Naive thymus-derived CD4-positive, alpha-beta T cell (primary cell): Measurements from ENCODE around the gene PPP1R36. TPM values are rescaled to one million over a fixed set of nuclear protein-coding genes. Genes with fewer than 3 reads are reported as not detected.
"Not testable (repeated sequence)": the region's sequence is repeated elsewhere in the genome, so short reads cannot be mapped to it uniquely, and the experiment has no call there.

Experiments
- ATAC-seq: fragments of 150-1000 bp; cut with Tn5 transposase; 2 replicates; pipeline ENCODE4 v1.10.0; 2021; ENCODE audit warnings: mild to moderate bottlenecking, moderate library complexity
- CTCF ChIA-PET: fragments of 350-600 bp; sonication (Branson Sonifier 250); formaldehyde crosslinking; loops from one replicate; lab custom pipeline; 2021; ENCODE audit warnings: antibody characterized with exemption; lab: Charles Lee
- POLR2A ChIA-PET: fragments of 350-600 bp; sonication (Branson Sonifier 250); formaldehyde crosslinking; loops from one replicate; lab custom pipeline; 2021; ENCODE audit warnings: antibody characterized with exemption, inconsistent platforms; lab: Charles Lee
- DNase-seq, 9 donors: peaks; one replicate each; pipeline versions ENCODE4 v3.0.0 to v3.0.0-alpha.2; 2020 to 2022; ENCODE audit warnings: mixed read lengths in 1 of 9
- H3K27ac ChIP-seq: one replicate; pipeline ENCODE4 v1.7.0; 2013; ENCODE audit warnings: mild to moderate bottlenecking, low read depth, low read length, moderate library complexity
- H3K27me3 ChIP-seq, 2 donors: one replicate each; pipeline ENCODE4 v1.7.0; 2013; ENCODE audit warnings: low read length in 2 of 2, mild to moderate bottlenecking in 2 of 2, moderate library complexity in 2 of 2; ENCODE audit not compliant: control insufficient read depth in 2 of 2, insufficient read depth in 2 of 2
- H3K36me3 ChIP-seq, 3 experiments: 1 replicate in 2 of 3; 2 replicates in 1 of 3; pipeline ENCODE4 v1.7.0; 2013; ENCODE audit warnings: low read length in 3 of 3, mild to moderate bottlenecking in 3 of 3, moderate library complexity in 1 of 3; ENCODE audit not compliant: insufficient read depth in 3 of 3, control insufficient read depth in 2 of 3
- H3K4me1 ChIP-seq, 2 donors: one replicate each; pipeline ENCODE4 v1.7.0; 2013; ENCODE audit warnings: low read length in 2 of 2, mild to moderate bottlenecking in 2 of 2, moderate library complexity in 1 of 2; ENCODE audit not compliant: control insufficient read depth in 2 of 2, insufficient read depth in 2 of 2
- H3K4me3 ChIP-seq: 2 replicates; pipeline ENCODE4 v1.7.0; 2013; ENCODE audit warnings: mild to moderate bottlenecking, low read length
- H3K9me3 ChIP-seq, 3 experiments: 1 replicate in 2 of 3; 2 replicates in 1 of 3; pipeline ENCODE4 v1.7.0; 2013; ENCODE audit warnings: low read length in 3 of 3; ENCODE audit not compliant: control insufficient read depth in 2 of 3
- H3K27ac Mint-ChIP-seq, 9 donors: one replicate each; pipeline ENCODE4 v1.8.0; 2020 to 2022; ENCODE audit warnings: mixed read lengths in 9 of 9, mild to moderate bottlenecking in 8 of 9, moderate library complexity in 5 of 9, inconsistent platforms in 2 of 9
- H3K27me3 Mint-ChIP-seq, 5 donors: one replicate each; pipeline ENCODE4 v1.8.0; 2021 to 2022; ENCODE audit warnings: mixed read lengths in 5 of 5, mild to moderate bottlenecking in 1 of 5
- H3K36me3 Mint-ChIP-seq, 5 donors: one replicate each; pipeline ENCODE4 v1.8.0; 2020 to 2022; ENCODE audit warnings: mixed read lengths in 5 of 5, mild to moderate bottlenecking in 3 of 5, inconsistent platforms in 1 of 5
- H3K4me1 Mint-ChIP-seq, 7 donors: one replicate each; pipeline ENCODE4 v1.8.0; 2020 to 2022; ENCODE audit warnings: mixed read lengths in 7 of 7, mild to moderate bottlenecking in 3 of 7, inconsistent platforms in 1 of 7
- H3K4me3 Mint-ChIP-seq, 10 donors: one replicate each; pipeline ENCODE4 v1.8.0; 2020 to 2022; ENCODE audit warnings: mild to moderate bottlenecking in 10 of 10, mixed read lengths in 10 of 10, moderate library complexity in 6 of 10, inconsistent platforms in 2 of 10
- H3K9me3 Mint-ChIP-seq, 11 donors: one replicate each; pipeline ENCODE4 v1.8.0; 2020 to 2022; ENCODE audit warnings: mixed read lengths in 11 of 11, mild to moderate bottlenecking in 4 of 11, inconsistent platforms in 1 of 11, moderate library complexity in 1 of 11
- intact Hi-C, 2 donors: fragments of 100-400 bp; cut with micrococcal nuclease; formaldehyde crosslinking; loops; one replicate each; pipeline ENCODE4 v1.15.1; 2023
- polyA plus RNA-seq, 2 donors: library from polyadenylated mRNA; unstranded; fragments of 300-500 nt; fragmentation: Illumina TruSeq; gene quantifications; one replicate each; pipeline ENCODE4 v1.2.3, GENCODE V29; 2021
- total RNA-seq, 6 experiments: library from RNA in 5 of 6; stranded (reverse) in 5 of 6; gene quantifications; 1 replicate in 5 of 6; 2 replicates in 1 of 6; pipeline ENCODE4 v1.2.3 and lab custom pipeline; 2021 to 2026

The PPP1R36 gene
- total and polyA plus RNA-seq, 7 experiments from 2014 or later = 0.30 to 0.31 TPM; not detected in 5

DNA sequence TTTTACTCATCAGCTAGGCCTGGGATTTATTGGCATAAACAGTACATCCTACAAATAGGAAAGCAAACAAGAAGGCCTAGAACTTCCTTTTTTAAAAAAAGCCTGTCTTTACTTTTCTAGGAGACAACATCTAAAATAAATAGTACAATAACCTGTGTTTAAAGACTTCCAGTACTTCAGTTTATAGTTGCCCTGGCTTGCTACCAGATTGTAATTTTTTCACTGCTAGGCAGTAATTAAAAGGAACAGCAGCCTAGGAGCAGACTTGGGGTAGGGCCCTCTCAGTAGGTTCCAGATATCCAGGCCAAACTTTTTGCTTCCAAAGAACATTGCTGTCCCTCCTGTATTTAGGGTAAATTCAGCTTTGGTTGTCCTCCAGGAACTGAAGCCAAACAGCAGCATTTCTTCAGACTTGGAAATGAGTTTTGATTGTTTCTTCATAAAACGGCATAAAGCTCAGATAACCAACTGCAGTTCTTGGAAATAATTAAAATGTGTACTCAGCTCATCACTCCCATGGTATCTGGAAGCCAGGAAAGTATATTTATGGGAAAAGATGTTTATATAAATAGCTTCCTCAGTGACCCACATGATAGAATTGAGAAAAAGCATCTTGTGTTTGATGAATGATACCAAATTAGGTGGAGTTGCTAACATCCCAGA is 61.7 kb downstream of the PPP1R36 start:
- Histone ChIP-seq H3K9me3 (no peaks in the 10 kb centered on the region), H3K27me3 (no peaks in the 10 kb centered on the region), H3K27ac (no peak overlapping the region), H3K36me3 (no peaks in the 10 kb centered on the region), H3K4me1 (no peaks in the 10 kb centered on the region), H3K4me3 (no peak overlapping the region)
- peaks cover 0 to under 1% (median 0%) of the 10 kb centered on the region in 11 donors for H3K9me3 Mint-ChIP-seq
- H3K4me3 Mint-ChIP-seq = no peak overlapping the region
- ATAC-seq (no peak), DNase-seq (no peak)
- H3K27ac Mint-ChIP-seq = no peak overlapping the region
- ChIA-PET POLR2A (no interaction called here), CTCF (interaction anchor here (1.2 kb wide), 1 partner anchor 280 kb away, joined by 3 read pairs; no protein-coding TSS in a partner anchor)
- intact Hi-C loops = no loop called here
- no peaks in the 10 kb centered on the region for H3K4me1 Mint-ChIP-seq
- peaks cover 0 to 26% (median 5%) of the 10 kb centered on the region in 5 donors for H3K27me3 Mint-ChIP-seq
- H3K36me3 Mint-ChIP-seq = no peaks in the 10 kb centered on the region

DNA sequence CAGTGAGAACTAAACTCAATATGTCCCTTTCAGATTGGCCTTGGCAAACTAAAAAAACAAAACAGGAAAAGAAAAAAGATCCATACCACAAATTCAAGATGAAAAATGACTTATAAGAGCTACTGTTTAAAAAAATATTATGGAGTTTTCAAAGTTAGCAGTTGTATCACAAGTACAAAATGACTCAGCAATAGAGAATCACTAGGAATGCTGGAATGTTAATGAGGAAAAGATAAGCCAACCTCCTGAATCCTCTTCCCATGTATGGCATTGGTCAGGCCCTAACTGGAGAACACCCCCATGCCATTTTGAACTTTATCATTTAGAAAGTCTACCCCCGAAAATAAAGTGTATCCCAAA is 62.2 kb downstream of the PPP1R36 start:
- Mint-ChIP-seq H3K27ac (no peak overlapping the region), H3K36me3 (no peaks in the 10 kb centered on the region), H3K4me1 (peaks cover 0 to under 1% (median 0%) of the 10 kb centered on the region in 7 donors), H3K9me3 (no peaks in the 10 kb centered on the region), H3K4me3 (no peak overlapping the region), H3K27me3 (peaks cover under 1 to 25% (median 4%) of the 10 kb centered on the region in 5 donors)
- intact Hi-C loops = no loop called here
- H3K27me3 ChIP-seq = no peaks in the 10 kb centered on the region
- no peak overlapping the region for H3K4me3 ChIP-seq
- CTCF ChIA-PET = interaction anchor here (1.2 kb wide), 1 partner anchor 279 kb away, joined by 3 read pairs; no protein-coding TSS in a partner anchor
- DNase-seq = no peak
- no peaks in the 10 kb centered on the region for H3K36me3 ChIP-seq
- POLR2A ChIA-PET = no interaction called here
- no peaks in the 10 kb centered on the region for H3K9me3 ChIP-seq
- no peaks in the 10 kb centered on the region for H3K4me1 ChIP-seq
- ATAC-seq = no peak
- H3K27ac ChIP-seq = no peak overlapping the region

DNA sequence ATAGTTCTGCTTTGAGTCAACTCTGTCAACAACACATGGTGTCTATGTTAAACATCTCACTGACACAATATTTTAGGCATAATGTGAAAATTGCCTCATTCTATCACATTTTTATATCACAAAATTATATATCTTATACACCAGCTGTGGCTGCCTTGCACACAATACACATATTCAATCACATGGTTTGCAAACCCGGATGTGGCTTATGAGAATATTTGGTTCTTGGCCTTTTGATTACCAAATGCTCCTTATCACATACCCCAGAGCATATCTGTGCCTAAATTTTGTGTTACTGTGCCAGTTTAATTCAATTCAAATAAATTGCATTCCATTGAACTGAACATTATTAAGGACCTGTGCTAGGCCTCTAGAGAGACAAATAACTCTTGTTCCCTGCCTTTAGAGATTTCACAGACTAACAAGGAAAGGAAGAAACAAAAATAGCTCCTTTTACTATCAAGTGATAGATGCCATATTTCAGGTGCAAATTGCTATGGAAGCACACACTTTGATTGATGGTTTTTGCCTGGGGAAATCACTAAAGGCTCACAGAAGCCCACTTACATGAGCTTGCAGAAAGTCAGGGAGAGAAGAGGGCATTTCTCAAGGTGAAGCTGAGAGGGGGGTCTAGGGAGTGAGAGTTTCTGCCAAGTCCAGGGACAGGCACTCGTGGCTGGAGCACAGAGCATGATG is 63.4 kb downstream of the PPP1R36 start:
- Histone ChIP-seq H3K36me3 (no peaks in the 10 kb centered on the region), H3K4me1 (no peaks in the 10 kb centered on the region), H3K4me3 (no peak overlapping the region), H3K9me3 (no peaks in the 10 kb centered on the region), H3K27me3 (no peaks in the 10 kb centered on the region), H3K27ac (no peak overlapping the region)
- ATAC-seq = no peak
- Mint-ChIP-seq H3K27me3 (peaks cover 0 to 26% (median 6%) of the 10 kb centered on the region in 5 donors), H3K4me1 (peaks cover 0 to 2% (median 0%) of the 10 kb centered on the region in 7 donors), H3K9me3 (no peaks in the 10 kb centered on the region), H3K36me3 (no peaks in the 10 kb centered on the region), H3K4me3 (no peak overlapping the region), H3K27ac (no peak overlapping the region)
- ChIA-PET POLR2A (no interaction called here), CTCF (interaction anchor here (1.2 kb wide), 1 partner anchor 278 kb away, joined by 3 read pairs; no protein-coding TSS in a partner anchor)
- intact Hi-C loops = no loop called here
- DNase-seq = no peak

- Mint-ChIP-seq H3K4me1 (peaks cover 0 to 2% (median 0%) of the 10 kb centered on the region in 7 donors), H3K4me3 (no peak overlapping the region), H3K36me3 (no peaks in the 10 kb centered on the region), H3K27me3 (peaks cover 0 to 26% (median 10%) of the 10 kb centered on the region in 5 donors), H3K27ac (no peak overlapping the region), H3K9me3 (no peaks in the 10 kb centered on the region)
- CTCF ChIA-PET = no interaction called here
- H3K9me3 ChIP-seq = no peaks in the 10 kb centered on the region
- DNase-seq (no peak), ATAC-seq (no peak)
- no peaks in the 10 kb centered on the region for H3K27me3 ChIP-seq
- intact Hi-C loops = no loop called here
- H3K27ac ChIP-seq = no peak overlapping the region
- POLR2A ChIA-PET = no interaction called here
- H3K4me1 ChIP-seq = no peaks in the 10 kb centered on the region
- no peaks in the 10 kb centered on the region for H3K36me3 ChIP-seq
- no peak overlapping the region for H3K4me3 ChIP-seq
Observed at GRCh38 chr14:64614166-64614565, 64.4 kb downstream of the PPP1R36 start.

DNA sequence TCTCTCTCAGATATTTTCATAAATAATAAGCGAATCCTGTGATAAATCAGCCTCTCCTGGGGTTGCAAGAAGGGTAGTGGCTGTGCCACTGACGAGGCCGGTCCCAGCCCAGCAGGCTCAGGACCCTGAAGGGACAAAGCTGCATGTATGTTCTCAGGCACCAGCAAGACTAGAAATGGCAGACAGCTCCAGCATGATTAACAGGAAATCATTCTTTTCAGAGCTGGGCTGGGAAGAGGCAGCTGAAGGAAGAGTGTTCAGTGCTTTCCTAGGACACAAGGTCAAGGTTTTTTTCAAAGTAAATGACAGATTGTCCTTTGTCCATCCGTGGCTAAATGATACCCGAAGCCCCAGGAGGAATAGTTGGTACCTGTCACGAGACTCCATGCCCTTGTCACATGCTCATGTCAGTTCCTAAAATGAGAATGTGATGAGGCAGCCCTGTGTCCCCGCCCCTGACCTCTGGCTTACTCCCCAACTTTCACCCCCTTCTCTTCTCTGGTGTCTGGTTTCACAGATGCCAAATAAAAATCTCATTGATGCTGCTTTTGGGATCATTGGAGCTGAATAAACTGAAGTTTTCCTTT is 65.1 kb downstream of the PPP1R36 start:
- Histone ChIP-seq H3K4me3 (no peak overlapping the region), H3K4me1 (no peaks in the 10 kb centered on the region), H3K27ac (no peak overlapping the region), H3K27me3 (no peaks in the 10 kb centered on the region), H3K9me3 (no peaks in the 10 kb centered on the region), H3K36me3 (no peaks in the 10 kb centered on the region)
- Mint-ChIP-seq H3K27ac (no peak overlapping the region), H3K4me1 (peaks cover 0 to 2% (median 0%) of the 10 kb centered on the region in 7 donors), H3K9me3 (no peaks in the 10 kb centered on the region), H3K36me3 (no peaks in the 10 kb centered on the region), H3K4me3 (no peak overlapping the region), H3K27me3 (peaks cover 0 to 26% (median 10%) of the 10 kb centered on the region in 5 donors)
- DNase-seq (no peak), ATAC-seq (no peak)
- intact Hi-C loops = no loop called here
- ChIA-PET POLR2A (no interaction called here), CTCF (no interaction called here)

GRCh38 chr14:64617872-64618408 is 68.2 kb downstream of the PPP1R36 start:
- CTCF ChIA-PET, intact Hi-C loops: not testable (repeated sequence)

More at GRCh38 chr14:64617872-64618408, 68.2 kb downstream of the PPP1R36 start:
- ATAC-seq, H3K27ac Mint-ChIP-seq, H3K4me3 ChIP-seq, H3K9me3 Mint-ChIP-seq, H3K36me3 ChIP-seq, DNase-seq, H3K4me1 Mint-ChIP-seq, H3K4me1 ChIP-seq, POLR2A ChIA-PET, H3K27ac ChIP-seq, H3K9me3 ChIP-seq, H3K27me3 ChIP-seq, H3K4me3 Mint-ChIP-seq, H3K36me3 Mint-ChIP-seq: not testable (repeated sequence)
- peaks cover 0 to 22% (median 10%) of the 10 kb centered on the region in 5 donors for H3K27me3 Mint-ChIP-seq
